A549 (cell line): Measurements from ENCODE around the gene PRDM11. TPM values are rescaled to one million over a fixed set of nuclear protein-coding genes. Genes with fewer than 3 reads are reported as not detected.

Experiments
- ATAC-seq, 2 experiments: fragments of 200-7000 bp in 1 of 2; fragments of >200 bp in 1 of 2; cut with Nextera tagmentation in 1 of 2; cut with Tn5 transposase in 1 of 2; 3 replicates each; pipeline versions ENCODE4 v1.8.0 to v1.9.1; 2018 to 2020; ENCODE audit warnings: mild to moderate bottlenecking in 1 of 2, moderate library complexity in 1 of 2
- CTCF ChIA-PET: fragments of 300-600 bp; sonication (Branson Sonifier 250); formaldehyde crosslinking; extraction: SDS; loops from one replicate; lab custom pipeline; 2021; ENCODE audit warnings: antibody characterized with exemption, inconsistent platforms; lab: Yijun Ruan, JAX
- POLR2A ChIA-PET: fragments of 350-600 bp; formaldehyde crosslinking; extraction: SDS; loops from one replicate; lab custom pipeline; 2021; ENCODE audit warnings: antibody characterized with exemption, inconsistent platforms; lab: Yijun Ruan, JAX
- DNase-seq, 2 experiments: peaks; one replicate each; pipeline versions ENCODE4 v3.0.0 to v3.0.0-alpha.2; 2011 to 2016; ENCODE audit warnings: low read depth in 1 of 2, low spot score in 1 of 2
- FAIRE-seq: peaks from 2 replicates; lab custom pipeline; 2011; peaks lifted over from hg19 to GRCh38; lab: Jason Lieb, UNC
- H3K27ac ChIP-seq, 2 experiments: fragments of >200 bp; sonication (Bioruptor Twin); formaldehyde crosslinking; 3 replicates each; pipeline ENCODE4 v1.5.1; 2016 to 2017
- H3K4me1 ChIP-seq: fragments of >200 bp; sonication (Bioruptor Twin); formaldehyde crosslinking; 3 replicates; pipeline ENCODE4 v1.6.1; 2016
- H3K4me2 ChIP-seq: fragments of >200 bp; sonication (Bioruptor Twin); formaldehyde crosslinking; 3 replicates; pipeline ENCODE4 v1.6.1; 2016
- H3K4me3 ChIP-seq: fragments of >200 bp; sonication (Bioruptor Twin); formaldehyde crosslinking; 3 replicates; pipeline ENCODE4 v1.5.1; 2016
- H3K9me3 ChIP-seq: fragments of >200 bp; sonication (Bioruptor Twin); formaldehyde crosslinking; 3 replicates; pipeline ENCODE4 v1.6.1; 2016
- BCL3 ChIP-seq: fragments of >200 bp; sonication (Bioruptor Twin); formaldehyde crosslinking; IDR thresholded peaks from 3 replicates; pipeline ENCODE4 v1.6.1; 2016
- BHLHE40 ChIP-seq: IDR thresholded peaks from 2 replicates; pipeline ENCODE4 v1.6.1; 2012; ENCODE audit warnings: low read depth, low read length, inconsistent platforms
- CEBPB ChIP-seq, 2 experiments: fragments of >200 bp in 1 of 2; sonication (Bioruptor Twin) in 1 of 2; formaldehyde crosslinking in 1 of 2; IDR thresholded peaks; 2 replicates each; pipeline ENCODE4 v1.6.1; 2012 to 2016
- CHD4 ChIP-seq: fragments of 200-600 bp; sonication (generic); IDR thresholded peaks from 2 replicates; pipeline ENCODE4 v1.6.1; 2016; ENCODE audit warnings: antibody characterized with exemption, mild to moderate bottlenecking, borderline replicate concordance
- FOXS1 ChIP-seq: fragments of 250-450 bp; sonication (Bioruptor Pico); IDR thresholded peaks from 2 replicates; pipeline ENCODE4 v1.5.0; 2020; ENCODE audit warnings: mild to moderate bottlenecking, moderate library complexity
- HDAC2 ChIP-seq: fragments of 200-600 bp; sonication (generic); IDR thresholded peaks from 2 replicates; pipeline ENCODE4 v1.6.1; 2016
- HOXA7 ChIP-seq: fragments of 250-450 bp; sonication (Bioruptor Pico); IDR thresholded peaks from 2 replicates; pipeline ENCODE4 v1.5.0; 2020; ENCODE audit warnings: mild to moderate bottlenecking, moderate library complexity
- HOXB5 ChIP-seq: fragments of 250-450 bp; sonication (Bioruptor Pico); IDR thresholded peaks from 2 replicates; pipeline ENCODE4 v1.5.0; 2020; ENCODE audit warnings: mild to moderate bottlenecking, moderate library complexity
- JUN ChIP-seq, 2 experiments: fragments of >200 bp; sonication (Bioruptor Twin); formaldehyde crosslinking; IDR thresholded peaks; 2 replicates in 1 of 2; 3 replicates in 1 of 2; pipeline ENCODE4 v1.6.1; 2016 to 2017
- JUNB ChIP-seq: fragments of >200 bp; sonication (Bioruptor Twin); formaldehyde crosslinking; IDR thresholded peaks from 2 replicates; pipeline ENCODE4 v1.6.1; 2016
- KDM5A ChIP-seq: fragments of 200-600 bp; sonication (generic); IDR thresholded peaks from 2 replicates; pipeline ENCODE4 v1.6.1; 2016; ENCODE audit warnings: antibody characterized with exemption, mild to moderate bottlenecking
- MAZ ChIP-seq: fragments of 150-350 bp; IDR thresholded peaks from 2 replicates; pipeline ENCODE4 v1.6.1; 2014; ENCODE audit warnings: antibody characterized with exemption, low read depth, low read length, borderline replicate concordance
- NR3C1 ChIP-seq: fragments of >200 bp; sonication (Bioruptor Twin); formaldehyde crosslinking; IDR thresholded peaks from 3 replicates; pipeline ENCODE4 v1.6.1; 2017
- PHF8 ChIP-seq: fragments of 200-600 bp; sonication (generic); IDR thresholded peaks from 2 replicates; pipeline ENCODE4 v1.6.1; 2016; ENCODE audit warnings: low read depth, mild to moderate bottlenecking, antibody characterized with exemption, moderate library complexity, borderline replicate concordance
- RARB ChIP-seq: fragments of 250-450 bp; sonication (Bioruptor Pico); IDR thresholded peaks from 2 replicates; pipeline ENCODE4 v1.8.0; 2021; ENCODE audit warnings: mild to moderate bottlenecking, moderate library complexity
- RCOR1 ChIP-seq: fragments of 150-350 bp; IDR thresholded peaks from 2 replicates; pipeline ENCODE4 v1.6.1; 2014; ENCODE audit warnings: antibody characterized with exemption, low read length, low read depth
- USF2 ChIP-seq: fragments of 450-650 bp; IDR thresholded peaks from 2 replicates; pipeline ENCODE4 v1.6.1; 2014; ENCODE audit warnings: antibody characterized with exemption
- ZNF302 ChIP-seq: fragments of 250-450 bp; sonication (Bioruptor Pico); IDR thresholded peaks from 2 replicates; pipeline ENCODE4 v1.9.0; 2021; ENCODE audit warnings: inconsistent platforms, mild to moderate bottlenecking, moderate library complexity
- ZSCAN20 ChIP-seq: fragments of 250-450 bp; sonication (Bioruptor Pico); IDR thresholded peaks from 2 replicates; pipeline ENCODE4 v1.8.0; 2022; ENCODE audit warnings: mild to moderate bottlenecking, moderate library complexity
- WGBS: methylation state at CpG from one replicate; pipeline ENCODE4 v1.1.6; 2017; ENCODE audit errors: missing lambda C conversion rate; 5-methylcytosine and 5-hydroxymethylcytosine counted together
- polyA plus RNA-seq, 4 experiments: library from polyadenylated mRNA; depleted of rRNA in 3 of 4; stranded (reverse); fragments of >200 nt; fragmentation: RNase III in 1 of 4; extraction: RNeasy Plus Mini Kit Qiagen cat#74134 plus additional on column Dnase treatment in 1 of 4; gene quantifications; 2 replicates in 3 of 4; 3 replicates in 1 of 4; pipeline ENCODE4 v1.2.3, GENCODE V29; 2011 to 2017
- TF ChIP-seq, protein P1 (sequence below): IDR thresholded peaks from 2 replicates; pipeline ENCODE4 v1.6.1; 2012
- TF ChIP-seq, protein P2 (sequence below): fragments of 150-350 bp; IDR thresholded peaks from 2 replicates; pipeline ENCODE4 v1.6.1; 2014; ENCODE audit warnings: low read depth, mild to moderate bottlenecking, low read length

The PRDM11 gene
- polyA plus RNA-seq, 2 of the 4 experiments (the other 2 are of a cell fraction): 4.3 to 5.3 TPM

DNA sequence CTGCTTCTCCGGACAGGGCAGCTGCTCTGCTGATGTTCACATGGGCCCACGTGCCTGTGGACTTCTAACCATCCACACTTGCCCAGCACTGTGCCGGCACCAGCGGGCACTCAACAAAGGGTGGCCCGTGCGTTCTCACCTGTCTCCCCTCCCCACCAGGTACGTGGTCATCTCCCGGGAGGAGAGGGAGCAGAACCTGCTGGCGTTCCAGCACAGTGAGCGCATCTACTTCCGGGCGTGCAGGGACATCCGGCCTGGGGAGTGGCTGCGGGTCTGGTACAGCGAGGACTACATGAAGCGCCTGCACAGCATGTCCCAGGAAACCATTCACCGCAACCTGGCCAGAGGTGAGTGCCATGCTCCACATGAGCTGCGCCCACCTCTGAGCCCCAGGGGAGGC is 73.0 kb downstream of the PRDM11 start:
- DNase-seq: no peak
- CTCF ChIA-PET: interaction anchor here (1.0 to 2.2 kb wide), 3 partner anchors 9 to 16 kb away, joined by 3 to 6 read pairs (median 5); no protein-coding TSS in a partner anchor
- FAIRE-seq: no peak
- Histone ChIP-seq H3K4me2 (no peak overlapping the region), H3K27ac (no peak overlapping the region), H3K4me1 (no peaks in the 10 kb centered on the region), H3K9me3 (no peaks in the 10 kb centered on the region), H3K4me3 (no peak overlapping the region)
- no peak for ATAC-seq
- 95% methylated on average over 14 of the region's 18 CpGs for WGBS
- POLR2A ChIA-PET: no interaction called here
- TF ChIP-seq PHF8 (no peak), RARB (CRISPR knock-in tag) (no peak), MAZ (no peak), KDM5A (no peak), CHD4 (no peak), HOXA7 (CRISPR knock-in tag) (no peak), RCOR1 (no peak), BCL3 (no peak)
- TF ChIP-seq, protein P1, sequence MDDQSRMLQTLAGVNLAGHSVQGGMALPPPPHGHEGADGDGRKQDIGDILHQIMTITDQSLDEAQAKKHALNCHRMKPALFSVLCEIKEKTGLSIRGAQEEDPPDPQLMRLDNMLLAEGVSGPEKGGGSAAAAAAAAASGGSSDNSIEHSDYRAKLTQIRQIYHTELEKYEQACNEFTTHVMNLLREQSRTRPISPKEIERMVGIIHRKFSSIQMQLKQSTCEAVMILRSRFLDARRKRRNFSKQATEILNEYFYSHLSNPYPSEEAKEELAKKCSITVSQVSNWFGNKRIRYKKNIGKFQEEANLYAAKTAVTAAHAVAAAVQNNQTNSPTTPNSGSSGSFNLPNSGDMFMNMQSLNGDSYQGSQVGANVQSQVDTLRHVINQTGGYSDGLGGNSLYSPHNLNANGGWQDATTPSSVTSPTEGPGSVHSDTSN: no peak

DNA sequence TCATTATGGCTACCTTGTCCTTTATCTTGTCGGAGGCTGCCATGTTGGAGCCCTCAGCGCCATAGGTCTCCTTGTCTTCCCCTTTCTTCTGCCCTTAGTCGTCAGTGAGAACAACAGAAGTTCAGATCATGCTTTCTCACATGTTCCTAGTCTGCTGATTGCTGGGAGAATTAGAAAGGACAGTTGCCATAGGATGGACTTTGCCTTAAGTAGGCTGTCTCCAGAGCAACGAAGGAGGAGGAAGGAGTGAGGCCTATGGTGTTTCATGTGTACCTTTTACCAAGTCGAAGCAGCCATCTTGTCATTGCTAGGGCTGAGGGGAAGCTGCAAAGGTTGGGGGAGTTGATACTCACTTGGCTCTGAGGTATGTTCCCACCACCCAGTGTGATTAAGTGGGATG is 77.1 kb downstream of the PRDM11 start:
- ChIA-PET POLR2A (no interaction called here), CTCF (interaction anchor here (0.8 to 2.1 kb wide), 4 partner anchors 10 to 295 kb away, joined by 3 to 9 read pairs (median 4); no protein-coding TSS in a partner anchor)
- H3K27ac ChIP-seq: no peak overlapping the region
- ATAC-seq: no peak
- WGBS: 78% methylated on average over 5 of the region's 5 CpGs
- no peaks in the 10 kb centered on the region for H3K4me1 ChIP-seq
- TF ChIP-seq FOXS1 (CRISPR knock-in tag) (no peak), USF2 (no peak), NR3C1 (no peak), HDAC2 (no peak), JUN (IDR thresholded peaks at IDR 0.05) (no peak), HOXB5 (no peak), MAZ (no peak), CEBPB (IDR thresholded peaks at IDR 0.05) (no peak), BHLHE40 (no peak), RCOR1 (no peak), ZSCAN20 (no peak), JUNB (no peak), CHD4 (no peak)
- TF ChIP-seq, protein P1: no peak
- TF ChIP-seq, all 56 proteins: peak for 0
- H3K4me3 ChIP-seq: no peak overlapping the region
- no peak for FAIRE-seq
- no peaks in the 10 kb centered on the region for H3K9me3 ChIP-seq
- H3K4me2 ChIP-seq: no peak overlapping the region
- DNase-seq: no peak

- no peak overlapping the region for H3K4me2 ChIP-seq
- DNase-seq (no peak), ATAC-seq (no peak), FAIRE-seq (no peak)
- no peaks in the 10 kb centered on the region for H3K4me1 ChIP-seq
- H3K9me3 ChIP-seq: no peaks in the 10 kb centered on the region
- ChIA-PET POLR2A (no interaction called here), CTCF (interaction anchor here (1.1 to 2.1 kb wide), 5 partner anchors 9 to 297 kb away, joined by 3 to 9 read pairs (median 5); no protein-coding TSS in a partner anchor)
- no peak overlapping the region for H3K4me3 ChIP-seq
- 94% methylated on average over 11 of the region's 11 CpGs for WGBS
- H3K27ac ChIP-seq: no peak overlapping the region
- TF ChIP-seq CEBPB (IDR thresholded peaks at IDR 0.05) (no peak), CHD4 (no peak), ZNF302 (CRISPR knock-in tag) (no peak), JUN (IDR thresholded peaks at IDR 0.05) (no peak)
- TF ChIP-seq, protein P2, sequence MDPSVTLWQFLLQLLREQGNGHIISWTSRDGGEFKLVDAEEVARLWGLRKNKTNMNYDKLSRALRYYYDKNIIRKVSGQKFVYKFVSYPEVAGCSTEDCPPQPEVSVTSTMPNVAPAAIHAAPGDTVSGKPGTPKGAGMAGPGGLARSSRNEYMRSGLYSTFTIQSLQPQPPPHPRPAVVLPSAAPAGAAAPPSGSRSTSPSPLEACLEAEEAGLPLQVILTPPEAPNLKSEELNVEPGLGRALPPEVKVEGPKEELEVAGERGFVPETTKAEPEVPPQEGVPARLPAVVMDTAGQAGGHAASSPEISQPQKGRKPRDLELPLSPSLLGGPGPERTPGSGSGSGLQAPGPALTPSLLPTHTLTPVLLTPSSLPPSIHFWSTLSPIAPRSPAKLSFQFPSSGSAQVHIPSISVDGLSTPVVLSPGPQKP: no peak
These were observed 78.3 kb downstream of the PRDM11 start for GRCh38 chr11:45224766-45225165.
